H9 (cell line): ENCODE measurements around the gene AP3S2. TPM values are rescaled to one million over a fixed set of nuclear protein-coding genes. Genes with fewer than 3 reads are reported as not detected.
"Not testable (repeated sequence)": the region's sequence is repeated elsewhere in the genome, so short reads cannot be mapped to it uniquely, and the experiment has no call there.

Experiments used
- DNase-seq: peaks from one replicate; pipeline ENCODE4 v3.0.0-alpha.2; 2017
- H2AFZ ChIP-seq: one replicate; pipeline ENCODE4 v1.6.1; 2013; ENCODE audit warnings: mild to moderate bottlenecking, low read length, control low read depth, moderate library complexity
- H2AK5ac ChIP-seq: 2 replicates; pipeline ENCODE4 v1.6.1; 2013; ENCODE audit warnings: low read length, control low read depth, mixed read lengths; ENCODE audit not compliant: insufficient read length
- H2BK120ac ChIP-seq: one replicate; pipeline ENCODE4 v1.6.1; 2013; ENCODE audit warnings: low read depth, mild to moderate bottlenecking, low read length, control low read depth, inconsistent platforms; ENCODE audit not compliant: poor library complexity, severe bottlenecking
- H2BK12ac ChIP-seq: 2 replicates; pipeline ENCODE4 v1.6.1; 2013; ENCODE audit warnings: low read length, control low read depth, mixed read lengths, low read depth; ENCODE audit not compliant: insufficient read length
- H2BK15ac ChIP-seq: 2 replicates; pipeline ENCODE4 v1.6.1; 2013; ENCODE audit warnings: low read depth, low read length, control low read depth
- H2BK20ac ChIP-seq: one replicate; pipeline ENCODE4 v1.6.1; 2013; ENCODE audit warnings: low read depth, mild to moderate bottlenecking, low read length, control low read depth, inconsistent platforms; ENCODE audit not compliant: poor library complexity, severe bottlenecking
- H2BK5ac ChIP-seq: 2 replicates; pipeline ENCODE4 v1.6.1; 2013; ENCODE audit warnings: low read length, control low read depth, mixed read lengths; ENCODE audit not compliant: insufficient read length
- H3K14ac ChIP-seq: 2 replicates; pipeline ENCODE4 v1.6.1; 2013; ENCODE audit warnings: low read length, control low read depth; ENCODE audit not compliant: insufficient read depth
- H3K18ac ChIP-seq: 2 replicates; pipeline ENCODE4 v1.6.1; 2013; ENCODE audit warnings: low read depth, mild to moderate bottlenecking, mixed read lengths, low read length, control low read depth; ENCODE audit not compliant: insufficient read length
- H3K23ac ChIP-seq: 2 replicates; pipeline ENCODE4 v1.6.1; 2013; ENCODE audit warnings: low read length, control low read depth, mixed read lengths, low read depth; ENCODE audit not compliant: insufficient read length
- H3K23me2 ChIP-seq: 2 replicates; pipeline ENCODE4 v1.6.1; 2013; ENCODE audit warnings: low read depth, mild to moderate bottlenecking, mixed read lengths, low read length, control low read depth; ENCODE audit not compliant: insufficient read length, poor library complexity, severe bottlenecking
- H3K27ac ChIP-seq: 2 replicates; pipeline ENCODE4 v1.5.1; 2013; ENCODE audit warnings: low read length, control low read depth, mixed read lengths, low read depth; ENCODE audit not compliant: insufficient read length
- H3K27me3 ChIP-seq: 2 replicates; pipeline ENCODE4 v1.6.1; 2013; ENCODE audit warnings: low read length, control low read depth, inconsistent platforms; ENCODE audit not compliant: insufficient read depth
- H3K4ac ChIP-seq: 2 replicates; pipeline ENCODE4 v1.6.1; 2013; ENCODE audit warnings: low read depth, mild to moderate bottlenecking, control low read depth, inconsistent platforms, low read length, moderate library complexity
- H3K4me1 ChIP-seq: 2 replicates; pipeline ENCODE4 v1.6.1; 2013; ENCODE audit warnings: low read length, control low read depth, inconsistent platforms; ENCODE audit not compliant: insufficient read depth
- H3K4me2 ChIP-seq: 2 replicates; pipeline ENCODE4 v1.6.1; 2013; ENCODE audit warnings: low read length, control low read depth, mixed read lengths; ENCODE audit not compliant: insufficient read length, insufficient read depth
- H3K56ac ChIP-seq: 2 replicates; pipeline ENCODE4 v1.6.1; 2013; ENCODE audit warnings: low read depth, mild to moderate bottlenecking, mixed read lengths, low read length, control low read depth; ENCODE audit not compliant: insufficient read length
- H3K79me1 ChIP-seq: 2 replicates; pipeline ENCODE4 v1.6.1; 2013; ENCODE audit warnings: low read depth, mild to moderate bottlenecking, moderate library complexity, low read length, control low read depth, inconsistent platforms; ENCODE audit not compliant: insufficient read depth, poor library complexity, severe bottlenecking
- H3K79me2 ChIP-seq: 2 replicates; pipeline ENCODE4 v1.6.1; 2013; ENCODE audit warnings: low read length, control low read depth, inconsistent platforms; ENCODE audit not compliant: insufficient read depth
- H3K9ac ChIP-seq: 2 replicates; pipeline ENCODE4 v1.6.1; 2013; ENCODE audit warnings: low read length, control low read depth, mixed read lengths; ENCODE audit not compliant: insufficient read length; ENCODE audit errors: extremely low read depth
- H3K9me3 ChIP-seq: one replicate; pipeline ENCODE4 v1.6.1; 2013; ENCODE audit warnings: low read depth, low read length, inconsistent platforms; ENCODE audit not compliant: control insufficient read depth
- H3T11ph ChIP-seq: one replicate; pipeline ENCODE4 v1.6.1; 2013; ENCODE audit warnings: mild to moderate bottlenecking, low read length, control low read depth, inconsistent platforms
- H4K20me1 ChIP-seq: one replicate; pipeline ENCODE4 v1.6.1; 2013; ENCODE audit not compliant: control insufficient read depth, insufficient read length, insufficient read depth
- H4K5ac ChIP-seq: 2 replicates; pipeline ENCODE4 v1.6.1; 2013; ENCODE audit warnings: low read depth, mild to moderate bottlenecking, mixed read lengths, low read length, control low read depth; ENCODE audit not compliant: insufficient read length
- H4K8ac ChIP-seq: replicated peaks from 2 replicates; pipeline ENCODE4 v1.6.1; 2013; ENCODE audit warnings: low read length, control low read depth, mixed read lengths, low read depth; ENCODE audit not compliant: insufficient read length
- H4K91ac ChIP-seq: 2 replicates; pipeline ENCODE4 v1.6.1; 2013; ENCODE audit warnings: low read depth, mild to moderate bottlenecking, moderate library complexity, mixed read lengths, low read length, control low read depth; ENCODE audit not compliant: insufficient read length
- H3K27ac Mint-ChIP-seq, 3 experiments: 2 replicates in 2 of 3; 3 replicates in 1 of 3; pipeline ENCODE4 v1.8.0; 2020 to 2021; ENCODE audit warnings: mixed read lengths in 3 of 3, mild to moderate bottlenecking in 1 of 3, moderate library complexity in 1 of 3
- H3K27me3 Mint-ChIP-seq: 2 replicates; pipeline ENCODE4 v1.8.0; 2021; ENCODE audit warnings: low read depth, mild to moderate bottlenecking, moderate library complexity, mixed read lengths
- H3K36me3 Mint-ChIP-seq, 3 experiments: 2 replicates in 2 of 3; 3 replicates in 1 of 3; pipeline ENCODE4 v1.8.0; 2020 to 2021; ENCODE audit warnings: low read depth in 3 of 3, mixed read lengths in 3 of 3; ENCODE audit not compliant: insufficient read depth in 1 of 3
- H3K4me1 Mint-ChIP-seq, 2 experiments: 2 replicates each; pipeline ENCODE4 v1.8.0; 2020; ENCODE audit warnings: mixed read lengths in 2 of 2
- H3K4me3 Mint-ChIP-seq, 2 experiments: 2 replicates in 1 of 2; 3 replicates in 1 of 2; pipeline ENCODE4 v1.8.0; 2020 to 2021; ENCODE audit warnings: mild to moderate bottlenecking in 2 of 2, mixed read lengths in 2 of 2, moderate library complexity in 1 of 2
- H3K9me3 Mint-ChIP-seq, 2 experiments: 2 replicates in 1 of 2; 3 replicates in 1 of 2; pipeline ENCODE4 v1.8.0; 2020; ENCODE audit warnings: mild to moderate bottlenecking in 2 of 2, mixed read lengths in 2 of 2, moderate library complexity in 1 of 2
- CTCF ChIP-seq: fragments of 200-600 bp; sonication (generic); conservative IDR thresholded peaks from 3 replicates; pipeline ENCODE4 v1.8.0; 2021; ENCODE audit warnings: antibody characterized with exemption, mild to moderate bottlenecking
- WGBS: extraction: QIAGEN DNeasy Blood & Tissue Kit; methylation state at CpG from one replicate; pipeline ENCODE4 v1.1.7; 2013; ENCODE audit warnings: missing lambda C conversion rate, low lambda C conversion rate, mixed read lengths; ENCODE audit not compliant: insufficient read length; ENCODE audit errors: extremely low coverage; 5-methylcytosine and 5-hydroxymethylcytosine counted together
- total RNA-seq: library from RNA; stranded (reverse); gene quantifications from 2 replicates; pipeline ENCODE4 v1.2.1, GENCODE V29; 2021

AP3S2 gene
- total RNA-seq, 1 experiment from 2014 or later: 33.9 TPM

GRCh38 chr15:89870006-89870405 lies 23.8 kb downstream of the AP3S2 start:
- Histone ChIP-seq H3K4ac (no peak overlapping the region), H4K20me1 (no peaks in the 10 kb centered on the region), H3K56ac (no peak overlapping the region), H3K27me3 (no peaks in the 10 kb centered on the region), H4K8ac (no peak overlapping the region), H3T11ph (no peak overlapping the region), H3K18ac (no peak overlapping the region), H3K14ac (no peak overlapping the region), H2AK5ac (no peak overlapping the region), H3K79me1 (no peaks in the 10 kb centered on the region), H3K79me2 (no peaks in the 10 kb centered on the region), H2BK12ac (no peak overlapping the region), H2BK20ac (no peak overlapping the region), H3K23ac (no peak overlapping the region), H3K9ac (no peak overlapping the region), H3K9me3 (no peaks in the 10 kb centered on the region), H3K4me2 (no peak overlapping the region), H3K23me2 (no peaks in the 10 kb centered on the region), H2BK120ac (no peak overlapping the region), H4K91ac (no peak overlapping the region), H4K5ac (no peak overlapping the region), H2BK15ac (no peak overlapping the region), H3K4me1 (no peaks in the 10 kb centered on the region), H2AFZ (no peak overlapping the region), H2BK5ac (no peak overlapping the region), H3K27ac (no peak overlapping the region)
- H3K4me3 Mint-ChIP-seq: no peak overlapping the region
- peaks cover 7 to 8% of the 10 kb centered on the region in 2 experiments for H3K9me3 Mint-ChIP-seq
- H3K27ac Mint-ChIP-seq: no peak overlapping the region
- TF ChIP-seq CTCF: no peak
- WGBS: no CpG with 5 or more reads among the region's 5 CpGs
- no peak for DNase-seq
- H3K4me1 Mint-ChIP-seq: no peaks in the 10 kb centered on the region; a peak in 1 of 4 replicates
- peaks cover 20 to 42% (median 33%) of the 10 kb centered on the region in 3 experiments for H3K36me3 Mint-ChIP-seq
- H3K27me3 Mint-ChIP-seq: no peaks in the 10 kb centered on the region; the same call in 1 of the 2 replicates

GRCh38 chr15:89869490-89869889 lies 24.3 kb downstream of the AP3S2 start:
- not testable (repeated sequence) for H2BK20ac ChIP-seq, H3K4me3 Mint-ChIP-seq, H2AFZ ChIP-seq, H3K56ac ChIP-seq, H3K23ac ChIP-seq, H2BK120ac ChIP-seq, H3T11ph ChIP-seq, H3K4me1 ChIP-seq, H3K4ac ChIP-seq, DNase-seq, H3K9ac ChIP-seq, H3K27ac ChIP-seq, H3K23me2 ChIP-seq, H3K14ac ChIP-seq, H2BK12ac ChIP-seq, H4K5ac ChIP-seq, H3K79me1 ChIP-seq, H3K18ac ChIP-seq, H3K4me2 ChIP-seq, H4K8ac ChIP-seq, H3K9me3 Mint-ChIP-seq, H3K9me3 ChIP-seq, H4K91ac ChIP-seq, H3K4me1 Mint-ChIP-seq, H3K27me3 Mint-ChIP-seq, H2BK15ac ChIP-seq, H4K20me1 ChIP-seq, H2AK5ac ChIP-seq, H3K27ac Mint-ChIP-seq, H3K27me3 ChIP-seq, H3K79me2 ChIP-seq, H2BK5ac ChIP-seq
- WGBS: no CpG with 5 or more reads among the region's 9 CpGs
- peaks cover 20 to 42% (median 33%) of the 10 kb centered on the region in 3 experiments for H3K36me3 Mint-ChIP-seq
